NCI-H774 (cell line): ENCODE data around the gene METAP2.

Source experiments
- DNase-seq: peaks from one replicate; lab custom pipeline; 2025; lab: John Stamatoyannopoulos, UW

Gene METAP2

GRCh38 chr12:95513599-95513998 lies 39.6 kb downstream of the METAP2 start:
- no peak for DNase-seq

DNA sequence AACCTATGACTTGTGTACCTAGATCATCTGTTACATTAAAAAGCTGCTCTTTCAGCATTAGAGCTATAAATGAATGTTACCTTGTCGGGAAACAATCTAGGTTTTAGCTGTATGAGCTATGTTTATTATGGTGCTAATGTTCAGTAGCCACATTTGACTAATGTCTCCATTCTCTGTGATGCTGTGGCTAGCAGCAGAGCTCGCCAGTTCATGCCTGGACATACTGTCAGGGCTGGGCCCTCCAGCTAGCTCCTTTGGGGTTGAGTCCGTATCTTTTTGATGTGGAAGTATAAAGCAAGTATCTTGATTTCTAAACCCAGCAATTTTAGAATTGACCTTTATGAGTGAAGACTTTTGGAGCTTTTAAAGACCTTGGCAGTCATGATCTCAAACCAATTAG lies 41.2 kb downstream of the METAP2 start:
- DNase-seq: no peak

- no peak for DNase-seq
Observed at GRCh38 chr12:95516757-95517156, 42.8 kb downstream of the METAP2 start.

DNA sequence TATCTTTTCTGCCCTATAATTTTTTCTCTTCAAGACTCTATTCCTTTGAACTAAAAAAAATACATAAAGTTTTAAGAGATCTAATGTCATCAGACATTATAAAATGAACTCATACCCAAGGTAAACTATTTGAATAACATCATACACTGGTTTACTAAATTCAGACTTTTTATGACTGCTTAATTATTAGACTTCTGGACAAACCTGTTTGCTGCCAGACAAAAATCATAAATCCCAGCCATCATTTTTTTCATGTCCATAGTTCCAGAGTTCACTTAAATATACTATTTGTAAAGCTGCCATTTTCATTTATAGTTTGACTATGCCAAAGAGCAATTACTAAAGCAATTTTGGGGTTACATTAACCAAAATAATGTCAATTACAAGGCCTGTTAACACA lies 43.3 kb downstream of the METAP2 start:
- DNase-seq: no peak

- DNase-seq: no peak
Observed at GRCh38 chr12:95518944-95519343, 45.0 kb downstream of the METAP2 start.

GRCh38 chr12:95520816-95521215 lies 46.9 kb downstream of the METAP2 start:
- no peak for DNase-seq

- no peak for DNase-seq
Observed at GRCh38 chr12:95522692-95523091, 48.7 kb downstream of the METAP2 start.

GRCh38 chr12:95528431-95528830 lies 54.5 kb downstream of the METAP2 start:
- DNase-seq: no peak

GRCh38 chr12:95529693-95530225 lies 55.8 kb downstream of the METAP2 start:
- DNase-seq: no peak

DNA sequence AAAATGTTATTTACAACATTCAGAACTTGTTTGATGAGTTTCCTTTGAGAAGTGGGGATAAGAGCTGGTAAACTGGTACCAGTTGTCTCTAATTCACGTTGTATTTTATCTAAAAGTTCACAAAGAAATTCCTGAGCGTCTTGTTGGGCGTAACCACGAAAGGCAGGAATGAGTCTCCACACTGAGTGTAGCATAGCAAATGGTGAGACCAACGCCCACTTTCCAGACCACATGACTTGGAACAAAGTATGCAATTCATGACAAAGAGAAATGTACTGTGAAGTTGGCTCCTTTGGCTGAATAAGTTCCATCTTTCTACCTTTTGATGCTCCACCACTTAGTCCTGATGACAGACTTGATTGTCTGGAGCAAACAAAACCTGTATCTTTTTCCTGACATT lies 58.9 kb downstream of the METAP2 start:
- no peak for DNase-seq

DNA sequence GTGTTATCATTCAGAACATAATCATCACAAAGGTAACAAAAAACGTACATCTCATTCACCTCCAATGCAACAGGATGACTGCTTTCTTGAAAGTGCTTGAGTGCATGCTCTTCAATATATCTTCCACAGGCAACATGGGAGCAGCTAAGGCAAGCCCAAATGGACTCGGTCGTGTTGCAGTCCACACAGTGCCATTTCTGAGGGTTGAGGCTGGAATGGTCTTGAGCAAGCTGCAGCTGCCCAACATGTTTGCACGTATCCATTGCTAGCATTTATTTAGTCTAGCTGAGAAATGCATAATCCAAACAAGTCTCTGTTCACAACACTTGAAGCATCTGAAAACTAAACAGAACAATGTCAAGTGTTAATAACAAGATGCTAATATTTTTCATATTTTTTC lies 60.0 kb downstream of the METAP2 start:
- no peak for DNase-seq

DNA sequence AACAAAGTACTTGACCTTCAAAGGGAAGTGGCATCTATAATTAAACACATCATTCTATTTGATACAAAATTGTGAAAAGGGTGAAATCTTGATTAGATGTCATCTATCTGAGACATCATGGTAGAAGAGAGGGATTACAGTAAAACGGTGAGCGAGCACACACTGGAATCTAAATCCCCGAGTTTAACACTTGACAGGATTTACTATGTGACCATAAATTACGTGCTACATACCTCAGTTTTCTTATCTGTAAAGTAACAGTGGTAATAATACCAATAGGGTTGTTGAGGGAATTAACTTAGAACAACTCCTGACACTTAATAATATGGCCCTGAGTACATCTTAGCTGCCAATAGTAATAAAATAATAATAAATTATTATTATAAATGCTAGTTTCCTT lies 64.1 kb downstream of the METAP2 start:
- no peak for DNase-seq

DNA sequence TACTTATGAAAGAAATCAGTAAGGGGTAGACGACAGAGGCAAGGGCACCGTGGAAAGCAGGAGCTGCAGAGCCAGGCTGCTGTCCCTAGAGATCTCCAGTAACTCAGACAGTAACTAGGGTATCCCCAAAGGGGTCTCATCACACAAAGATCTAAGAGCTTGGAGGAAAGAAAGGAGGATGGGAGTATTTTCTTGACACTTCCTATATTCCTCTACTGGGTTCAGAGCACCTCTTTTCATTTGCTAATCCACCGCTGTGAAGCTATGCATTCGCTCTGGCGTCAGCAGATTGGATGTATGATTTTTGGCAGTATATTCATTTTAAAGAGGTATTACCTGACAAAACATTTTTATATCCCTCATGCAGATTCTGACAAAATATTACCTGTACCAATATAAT lies 64.7 kb downstream of the METAP2 start:
- DNase-seq: no peak

- DNase-seq: no peak
Observed at GRCh38 chr12:95541436-95541835, 67.5 kb downstream of the METAP2 start.

GRCh38 chr12:95543305-95543704 lies 69.4 kb downstream of the METAP2 start:
- no peak for DNase-seq

DNA sequence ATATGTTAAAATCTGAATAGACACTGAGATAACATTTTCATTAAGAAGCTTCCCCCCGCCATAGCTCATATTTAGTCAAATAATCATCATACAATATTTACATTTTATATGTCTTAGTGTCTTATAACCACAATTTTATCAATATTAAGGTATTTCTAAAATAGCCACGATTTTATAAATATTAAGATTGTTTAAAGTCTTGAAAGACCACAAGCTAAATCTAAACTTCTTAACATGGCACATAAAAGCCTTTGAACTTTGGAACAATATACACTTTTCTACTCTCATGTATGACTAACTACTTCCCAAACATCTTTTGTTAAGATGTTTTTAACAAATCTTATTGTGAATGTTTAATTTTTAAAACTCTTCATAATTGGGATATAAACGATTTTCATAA lies 70.8 kb downstream of the METAP2 start:
- no peak for DNase-seq

- DNase-seq: no peak
Observed at GRCh38 chr12:95545303-95545702, 71.4 kb downstream of the METAP2 start.

DNA sequence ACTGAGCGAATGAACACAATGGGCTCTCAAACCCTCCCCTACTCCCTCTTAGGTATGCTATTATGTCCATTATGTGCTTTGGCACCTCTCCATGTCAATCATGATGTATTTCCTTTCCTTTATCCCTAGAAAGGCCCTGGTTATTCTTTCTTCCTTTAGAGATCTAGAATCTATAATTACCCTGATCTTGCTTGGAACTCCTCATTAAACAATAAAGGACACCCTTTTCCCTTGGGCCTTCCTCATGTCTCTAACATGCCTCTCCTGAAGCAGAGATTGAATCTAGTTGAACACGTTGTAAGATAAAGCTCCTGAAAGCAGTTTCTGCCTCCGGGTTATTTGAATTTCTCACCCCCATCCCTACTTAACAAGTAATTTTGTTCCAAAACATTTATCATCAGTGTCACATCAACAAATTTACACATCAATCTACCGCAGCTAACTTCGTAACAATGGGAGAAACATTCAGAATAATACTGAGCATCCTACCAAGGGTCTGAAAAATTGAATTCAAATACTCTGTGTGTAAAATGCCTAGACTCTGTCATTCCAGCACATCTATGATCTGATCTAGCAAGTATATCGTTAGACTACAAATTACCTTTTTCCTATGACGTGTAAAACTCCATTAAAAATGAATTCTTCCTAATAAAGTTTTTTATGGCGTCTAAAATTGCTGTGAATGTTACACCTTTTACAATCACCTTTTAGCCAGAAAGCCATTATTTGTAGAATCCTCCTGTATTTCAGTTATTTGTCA lies 72.0 kb downstream of the METAP2 start:
- peak; percentile 70 for DNase-seq

DNA sequence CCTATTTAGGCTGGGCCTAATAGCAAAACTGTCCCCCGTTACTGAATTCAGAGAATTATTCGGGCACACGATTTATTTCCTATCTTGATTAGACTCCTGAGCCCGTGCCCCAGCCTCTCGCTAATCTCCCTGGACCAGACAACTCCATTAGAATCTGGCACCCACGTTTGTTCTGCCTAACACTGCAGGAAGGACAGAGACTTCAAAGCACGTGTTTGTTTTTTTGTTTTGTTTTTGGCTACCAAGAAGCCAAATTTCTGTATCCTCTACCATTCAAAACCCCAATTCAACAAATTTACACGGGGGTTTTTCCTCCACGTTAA lies 72.5 kb downstream of the METAP2 start:
- no peak for DNase-seq

DNA sequence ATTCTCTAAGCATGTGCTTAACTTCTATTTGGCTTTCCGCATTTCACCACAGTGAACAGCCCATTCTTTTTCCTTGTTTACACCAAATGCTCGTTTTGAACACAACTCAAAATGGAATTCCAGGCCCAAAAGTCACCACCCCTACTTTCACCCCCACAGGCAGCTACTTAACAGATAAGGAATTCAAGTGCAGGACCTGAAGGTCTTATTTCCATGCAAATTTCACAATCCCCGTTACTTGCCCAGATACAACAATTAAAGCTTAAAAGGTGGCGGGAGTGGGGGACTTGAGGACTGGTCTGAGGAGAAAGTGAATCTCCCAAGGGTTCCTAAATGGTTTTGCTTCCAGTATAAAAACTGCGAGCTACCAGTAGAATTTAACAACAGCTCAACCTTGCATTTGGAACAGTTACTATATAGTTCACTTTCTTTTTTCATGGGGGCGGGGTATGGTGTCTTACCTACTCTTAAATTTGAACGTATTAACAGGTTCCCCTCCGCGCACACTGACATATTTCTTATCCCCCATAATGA lies 73.6 kb downstream of the METAP2 start:
- no peak for DNase-seq

GRCh38 chr12:95548056-95548538 lies 74.1 kb downstream of the METAP2 start:
- DNase-seq: no peak

- no peak for DNase-seq
Observed at GRCh38 chr12:95548539-95549391, 74.8 kb downstream of the METAP2 start.
